Measurements from ENCODE around the gene NCAN.

NCAN gene

DNA sequence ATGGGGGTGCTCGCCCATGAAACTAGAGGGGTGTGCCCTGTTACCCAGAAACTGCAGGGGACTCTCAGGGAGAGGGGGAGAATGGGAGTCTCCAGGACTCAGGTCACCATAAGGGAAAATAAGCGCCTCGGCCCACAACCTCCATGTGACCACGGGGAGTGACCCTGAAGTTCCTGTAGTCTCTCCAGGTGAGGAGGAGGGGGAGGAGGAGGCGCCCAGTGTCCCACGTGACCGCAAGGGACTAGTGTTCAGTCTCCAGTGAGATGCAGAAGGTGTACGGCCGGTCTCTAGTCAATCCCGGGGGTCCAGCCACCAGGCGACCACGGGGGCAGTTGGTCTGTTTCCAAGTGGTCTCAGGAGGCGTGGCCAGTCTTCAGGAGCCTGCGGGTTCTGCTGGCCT lies 45.4 kb downstream of the NCAN start:
- H4K20me1 ChIP-seq (ENCODE audit: low read depth, low read length): no peaks in the 10 kb centered on the region
- H3K9ac ChIP-seq (ENCODE audit: low read length): no peak overlapping the region
- H3K36me3 ChIP-seq (ENCODE audit: low read length): no peaks in the 10 kb centered on the region
- H3K9me2 ChIP-seq (replicated peaks; ENCODE audit: insufficient read depth, low read length): no peaks in the 10 kb centered on the region
- H3K79me2 ChIP-seq (ENCODE audit: insufficient read depth, low read length): no peaks in the 10 kb centered on the region
- no peaks in the 10 kb centered on the region for H3F3A ChIP-seq (ENCODE audit: insufficient read depth)
- no peak overlapping the region for H3K4me2 ChIP-seq (ENCODE audit: low read depth, low read length, poor library complexity, severe bottlenecking)
- H3K4me3 ChIP-seq (ENCODE audit: insufficient read depth, low read length, poor library complexity, severe bottlenecking): no peak overlapping the region
- TF ChIP-seq EZH2phosphoT487 (conservative IDR thresholded peaks at IDR 0.05; ENCODE audit: low read length): no peak
- TF ChIP-seq, protein P1, sequence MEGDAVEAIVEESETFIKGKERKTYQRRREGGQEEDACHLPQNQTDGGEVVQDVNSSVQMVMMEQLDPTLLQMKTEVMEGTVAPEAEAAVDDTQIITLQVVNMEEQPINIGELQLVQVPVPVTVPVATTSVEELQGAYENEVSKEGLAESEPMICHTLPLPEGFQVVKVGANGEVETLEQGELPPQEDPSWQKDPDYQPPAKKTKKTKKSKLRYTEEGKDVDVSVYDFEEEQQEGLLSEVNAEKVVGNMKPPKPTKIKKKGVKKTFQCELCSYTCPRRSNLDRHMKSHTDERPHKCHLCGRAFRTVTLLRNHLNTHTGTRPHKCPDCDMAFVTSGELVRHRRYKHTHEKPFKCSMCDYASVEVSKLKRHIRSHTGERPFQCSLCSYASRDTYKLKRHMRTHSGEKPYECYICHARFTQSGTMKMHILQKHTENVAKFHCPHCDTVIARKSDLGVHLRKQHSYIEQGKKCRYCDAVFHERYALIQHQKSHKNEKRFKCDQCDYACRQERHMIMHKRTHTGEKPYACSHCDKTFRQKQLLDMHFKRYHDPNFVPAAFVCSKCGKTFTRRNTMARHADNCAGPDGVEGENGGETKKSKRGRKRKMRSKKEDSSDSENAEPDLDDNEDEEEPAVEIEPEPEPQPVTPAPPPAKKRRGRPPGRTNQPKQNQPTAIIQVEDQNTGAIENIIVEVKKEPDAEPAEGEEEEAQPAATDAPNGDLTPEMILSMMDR (IDR thresholded peaks at IDR 0.05; ENCODE audit: insufficient read depth, low read length, poor library complexity, severe bottlenecking): no peak
- no peak overlapping the region for H3K27ac ChIP-seq (ENCODE audit: low read depth, low read length)
- no peaks in the 10 kb centered on the region for H3K27me3 ChIP-seq (ENCODE audit: low read length)
- H2AFZ ChIP-seq (ENCODE audit: low read depth, low read length, severe bottlenecking): no peak overlapping the region
- no peaks in the 10 kb centered on the region for H3K9me3 ChIP-seq (ENCODE audit: insufficient read depth, low read length)

DNA sequence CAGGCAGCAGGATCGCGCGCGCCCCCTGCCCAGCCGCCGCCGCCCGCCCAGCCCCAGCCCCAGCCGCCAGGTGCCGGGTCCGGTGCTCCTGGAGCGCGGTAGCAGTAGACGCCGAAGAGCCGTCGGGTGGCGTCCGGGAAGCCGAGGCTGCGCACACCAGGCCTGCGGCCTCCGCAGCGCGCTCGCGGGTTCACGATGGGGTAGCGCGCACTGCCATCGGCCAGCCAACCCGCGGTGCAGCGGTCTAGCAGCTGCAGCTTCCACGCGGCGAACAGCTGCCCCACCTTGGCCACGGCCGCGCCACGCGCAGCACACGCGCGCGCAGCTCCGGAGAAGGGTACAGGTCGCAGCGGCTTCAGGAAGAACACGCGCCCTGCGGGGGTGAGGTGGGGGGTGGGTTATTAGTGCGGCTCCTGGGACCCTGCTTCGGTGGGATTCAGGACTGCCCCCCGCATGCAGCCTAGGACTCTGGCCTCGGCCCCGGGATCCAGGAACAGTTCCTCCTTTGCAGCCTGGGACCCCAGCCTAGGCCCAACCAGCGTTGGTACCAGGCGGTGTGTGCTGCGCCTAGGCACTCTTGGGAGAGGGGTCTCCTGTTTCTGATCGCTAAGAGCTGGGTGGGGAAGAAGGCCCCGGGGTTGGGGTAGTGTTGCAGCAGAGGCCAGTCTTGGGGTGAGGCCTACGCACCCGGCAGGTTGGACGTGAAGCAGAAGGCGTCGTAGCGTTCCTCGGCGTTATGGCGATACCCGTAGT lies 46.3 kb downstream of the NCAN start:
- Histone ChIP-seq H3F3A (ENCODE audit: insufficient read depth) (no peaks in the 10 kb centered on the region), H2AFZ (ENCODE audit: low read depth, low read length, severe bottlenecking) (no peak overlapping the region), H4K20me1 (ENCODE audit: low read depth, low read length) (no peaks in the 10 kb centered on the region), H3K79me2 (ENCODE audit: insufficient read depth, low read length) (no peaks in the 10 kb centered on the region), H3K9me2 (replicated peaks; ENCODE audit: insufficient read depth, low read length) (no peaks in the 10 kb centered on the region), H3K4me3 (ENCODE audit: insufficient read depth, low read length, poor library complexity, severe bottlenecking) (no peak overlapping the region), H3K4me2 (ENCODE audit: low read depth, low read length, poor library complexity, severe bottlenecking) (no peak overlapping the region), H3K27ac (ENCODE audit: low read depth, low read length) (no peak overlapping the region), H3K9me3 (ENCODE audit: insufficient read depth, low read length) (no peaks in the 10 kb centered on the region), H3K36me3 (ENCODE audit: low read length) (no peaks in the 10 kb centered on the region), H3K9ac (ENCODE audit: low read length) (no peak overlapping the region), H3K27me3 (ENCODE audit: low read length) (no peaks in the 10 kb centered on the region)
- TF ChIP-seq, protein P1 (IDR thresholded peaks at IDR 0.05; ENCODE audit: insufficient read depth, low read length, poor library complexity, severe bottlenecking): no peak
- no peak for TF ChIP-seq EZH2phosphoT487 (conservative IDR thresholded peaks at IDR 0.05; ENCODE audit: low read length)

GRCh38 chr19:19258589-19259338 lies 47.0 kb downstream of the NCAN start:
- H4K20me1 ChIP-seq (ENCODE audit: low read depth, low read length): no peaks in the 10 kb centered on the region
- no peak overlapping the region for H3K9ac ChIP-seq (ENCODE audit: low read length)
- no peaks in the 10 kb centered on the region for H3K79me2 ChIP-seq (ENCODE audit: insufficient read depth, low read length)
- H3F3A ChIP-seq (ENCODE audit: insufficient read depth): no peaks in the 10 kb centered on the region
- no peaks in the 10 kb centered on the region for H3K9me3 ChIP-seq (ENCODE audit: insufficient read depth, low read length)
- H3K9me2 ChIP-seq (replicated peaks; ENCODE audit: insufficient read depth, low read length): no peaks in the 10 kb centered on the region
- no peak overlapping the region for H3K4me3 ChIP-seq (ENCODE audit: insufficient read depth, low read length, poor library complexity, severe bottlenecking)
- no peak overlapping the region for H3K4me2 ChIP-seq (ENCODE audit: low read depth, low read length, poor library complexity, severe bottlenecking)
- no peaks in the 10 kb centered on the region for H3K36me3 ChIP-seq (ENCODE audit: low read length)
- TF ChIP-seq EZH2phosphoT487 (conservative IDR thresholded peaks at IDR 0.05; ENCODE audit: low read length): no peak
- H3K27me3 ChIP-seq (ENCODE audit: low read length): no peaks in the 10 kb centered on the region
- no peak overlapping the region for H2AFZ ChIP-seq (ENCODE audit: low read depth, low read length, severe bottlenecking)
- H3K27ac ChIP-seq (ENCODE audit: low read depth, low read length): no peak overlapping the region

- no peaks in the 10 kb centered on the region for H3K9me2 ChIP-seq (replicated peaks; ENCODE audit: insufficient read depth, low read length)
- H4K20me1 ChIP-seq (ENCODE audit: low read depth, low read length): no peaks in the 10 kb centered on the region
- H3K9me3 ChIP-seq (ENCODE audit: insufficient read depth, low read length): no peaks in the 10 kb centered on the region
- peak overlapping the region; percentile 58 for H2AFZ ChIP-seq (ENCODE audit: low read depth, low read length, severe bottlenecking)
- no peaks in the 10 kb centered on the region for H3K27me3 ChIP-seq (ENCODE audit: low read length)
- no peak overlapping the region for H3K9ac ChIP-seq (ENCODE audit: low read length)
- TF ChIP-seq, protein P1 (IDR thresholded peaks at IDR 0.05; ENCODE audit: insufficient read depth, low read length, poor library complexity, severe bottlenecking): no peak
- no peak for TF ChIP-seq EZH2phosphoT487 (conservative IDR thresholded peaks at IDR 0.05; ENCODE audit: low read length)
- H3K79me2 ChIP-seq (ENCODE audit: insufficient read depth, low read length): no peaks in the 10 kb centered on the region
- H3K36me3 ChIP-seq (ENCODE audit: low read length): no peaks in the 10 kb centered on the region
- no peak overlapping the region for H3K27ac ChIP-seq (ENCODE audit: low read depth, low read length)
- no peak overlapping the region for H3K4me3 ChIP-seq (ENCODE audit: insufficient read depth, low read length, poor library complexity, severe bottlenecking)
- H3F3A ChIP-seq (ENCODE audit: insufficient read depth): no peaks in the 10 kb centered on the region
- no peak overlapping the region for H3K4me2 ChIP-seq (ENCODE audit: low read depth, low read length, poor library complexity, severe bottlenecking)
These were observed 48.0 kb downstream of the NCAN start for GRCh38 chr19:19259741-19260140.
